Liver (tissue), 3 donors: Measurements from ENCODE around the gene ABCC10.

Experiments
- HNF4A ChIP-seq, 2 donors: conservative IDR thresholded peaks; 2 replicates each; pipeline ENCODE4 v1.6.1; 2016; ENCODE audit warnings: antibody characterized with exemption in 2 of 2, mild to moderate bottlenecking in 2 of 2
- HNF4G ChIP-seq: IDR thresholded peaks from 2 replicates; pipeline ENCODE4 v1.6.1; 2016; ENCODE audit warnings: antibody characterized with exemption
- JUND ChIP-seq, 2 donors: IDR thresholded peaks; 2 replicates each; pipeline ENCODE4 v1.6.1; 2016; ENCODE audit warnings: antibody characterized with exemption in 2 of 2
- MAX ChIP-seq: IDR thresholded peaks from 2 replicates; pipeline ENCODE4 v1.6.1; 2016; ENCODE audit warnings: antibody characterized with exemption
- NR2F2 ChIP-seq: IDR thresholded peaks from 2 replicates; pipeline ENCODE4 v1.6.1; 2016; ENCODE audit warnings: antibody characterized with exemption
- RAD21 ChIP-seq, 2 donors: IDR thresholded peaks; 2 replicates each; pipeline ENCODE4 v1.6.1; 2016; ENCODE audit warnings: antibody characterized with exemption in 2 of 2, mild to moderate bottlenecking in 2 of 2
- REST ChIP-seq: IDR thresholded peaks from 2 replicates; pipeline ENCODE4 v1.6.1; 2016; ENCODE audit warnings: antibody characterized with exemption, mild to moderate bottlenecking
- RXRA ChIP-seq, 2 donors: IDR thresholded peaks; 2 replicates each; pipeline ENCODE4 v1.6.1; 2017 to 2018; ENCODE audit warnings: antibody characterized with exemption in 2 of 2, mild to moderate bottlenecking in 1 of 2
- SP1 ChIP-seq: IDR thresholded peaks from 2 replicates; pipeline ENCODE4 v1.6.1; 2018; ENCODE audit warnings: antibody characterized with exemption, mild to moderate bottlenecking
- TAF1 ChIP-seq: conservative IDR thresholded peaks from 2 replicates; pipeline ENCODE4 v1.6.1; 2016; ENCODE audit warnings: antibody characterized with exemption, mild to moderate bottlenecking
- YY1 ChIP-seq: IDR thresholded peaks from 2 replicates; pipeline ENCODE4 v1.6.1; 2016; ENCODE audit warnings: antibody characterized with exemption, mild to moderate bottlenecking
- ZBTB33 ChIP-seq: IDR thresholded peaks from 2 replicates; pipeline ENCODE4 v1.6.1; 2016; ENCODE audit warnings: antibody characterized with exemption
- TF ChIP-seq, protein P1 (sequence below): fragments of 150-350 bp; IDR thresholded peaks from 2 replicates; pipeline ENCODE4 v1.5.1; 2017; ENCODE audit warnings: improper control_type of control experiment, low read depth, low read length; ENCODE audit not compliant: missing input control
- TF ChIP-seq, protein P2 (sequence below): IDR thresholded peaks from 2 replicates; pipeline ENCODE4 v1.6.1; 2016; ENCODE audit warnings: antibody characterized with exemption
- donor health status: healthy.
- donor health status: healthy.

DNA sequence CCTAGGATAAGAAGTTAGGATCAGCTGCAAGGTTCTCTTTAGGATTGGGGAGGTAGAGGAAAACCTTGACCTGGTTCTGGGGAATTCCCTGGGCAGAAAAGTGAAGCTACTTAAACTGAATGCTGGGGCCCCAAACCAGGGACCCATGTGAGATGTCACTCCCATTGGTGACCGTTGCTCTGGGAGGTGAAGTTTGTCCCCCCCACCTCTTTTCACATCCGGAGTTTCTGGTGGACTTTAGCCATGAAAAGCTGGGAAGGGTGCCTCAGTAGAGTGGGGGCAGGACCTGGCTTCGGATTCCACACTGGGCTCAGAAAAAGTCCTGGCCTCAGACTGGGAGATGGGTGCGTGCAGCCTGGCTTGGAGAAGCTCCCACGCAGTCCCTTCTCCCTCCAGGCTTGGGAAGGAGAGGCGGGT, 63.2 kb downstream of the ABCC10 start:
- no peak for TF ChIP-seq REST
- TF ChIP-seq, protein P1, sequence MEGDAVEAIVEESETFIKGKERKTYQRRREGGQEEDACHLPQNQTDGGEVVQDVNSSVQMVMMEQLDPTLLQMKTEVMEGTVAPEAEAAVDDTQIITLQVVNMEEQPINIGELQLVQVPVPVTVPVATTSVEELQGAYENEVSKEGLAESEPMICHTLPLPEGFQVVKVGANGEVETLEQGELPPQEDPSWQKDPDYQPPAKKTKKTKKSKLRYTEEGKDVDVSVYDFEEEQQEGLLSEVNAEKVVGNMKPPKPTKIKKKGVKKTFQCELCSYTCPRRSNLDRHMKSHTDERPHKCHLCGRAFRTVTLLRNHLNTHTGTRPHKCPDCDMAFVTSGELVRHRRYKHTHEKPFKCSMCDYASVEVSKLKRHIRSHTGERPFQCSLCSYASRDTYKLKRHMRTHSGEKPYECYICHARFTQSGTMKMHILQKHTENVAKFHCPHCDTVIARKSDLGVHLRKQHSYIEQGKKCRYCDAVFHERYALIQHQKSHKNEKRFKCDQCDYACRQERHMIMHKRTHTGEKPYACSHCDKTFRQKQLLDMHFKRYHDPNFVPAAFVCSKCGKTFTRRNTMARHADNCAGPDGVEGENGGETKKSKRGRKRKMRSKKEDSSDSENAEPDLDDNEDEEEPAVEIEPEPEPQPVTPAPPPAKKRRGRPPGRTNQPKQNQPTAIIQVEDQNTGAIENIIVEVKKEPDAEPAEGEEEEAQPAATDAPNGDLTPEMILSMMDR = no peak
- TF ChIP-seq JUND (IDR thresholded peaks at IDR 0.05) = no peak
- no peak for TF ChIP-seq TAF1
- TF ChIP-seq MAX = no peak
- TF ChIP-seq RAD21 (IDR thresholded peaks at IDR 0.05) = no peak
- peak in 1 of 2 donors; percentile 45 for TF ChIP-seq RXRA (IDR thresholded peaks at IDR 0.05)
- TF ChIP-seq SP1 = peak; percentile 69
- TF ChIP-seq HNF4G = peak; percentile 73
- peak; percentile 87 to 90 for TF ChIP-seq HNF4A (conservative IDR thresholded peaks at IDR 0.05)
- no peak for TF ChIP-seq NR2F2
- TF ChIP-seq YY1 = no peak
- TF ChIP-seq, protein P2, sequence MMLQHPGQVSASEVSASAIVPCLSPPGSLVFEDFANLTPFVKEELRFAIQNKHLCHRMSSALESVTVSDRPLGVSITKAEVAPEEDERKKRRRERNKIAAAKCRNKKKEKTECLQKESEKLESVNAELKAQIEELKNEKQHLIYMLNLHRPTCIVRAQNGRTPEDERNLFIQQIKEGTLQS = no peak
- TF ChIP-seq ZBTB33 = no peak
